H9 (cell line): ENCODE measurements around the gene SLC48A1. TPM values are rescaled to one million over a fixed set of nuclear protein-coding genes. Genes with fewer than 3 reads are reported as not detected.

Source experiments
- DNase-seq: peaks from one replicate; pipeline ENCODE4 v3.0.0-alpha.2; 2017
- H2AFZ ChIP-seq: one replicate; pipeline ENCODE4 v1.6.1; 2013; ENCODE audit warnings: mild to moderate bottlenecking, low read length, control low read depth, moderate library complexity
- H2AK5ac ChIP-seq: 2 replicates; pipeline ENCODE4 v1.6.1; 2013; ENCODE audit warnings: low read length, control low read depth, mixed read lengths; ENCODE audit not compliant: insufficient read length
- H2BK120ac ChIP-seq: one replicate; pipeline ENCODE4 v1.6.1; 2013; ENCODE audit warnings: low read depth, mild to moderate bottlenecking, low read length, control low read depth, inconsistent platforms; ENCODE audit not compliant: poor library complexity, severe bottlenecking
- H2BK12ac ChIP-seq: 2 replicates; pipeline ENCODE4 v1.6.1; 2013; ENCODE audit warnings: low read length, control low read depth, mixed read lengths, low read depth; ENCODE audit not compliant: insufficient read length
- H2BK15ac ChIP-seq: 2 replicates; pipeline ENCODE4 v1.6.1; 2013; ENCODE audit warnings: low read depth, low read length, control low read depth
- H2BK20ac ChIP-seq: one replicate; pipeline ENCODE4 v1.6.1; 2013; ENCODE audit warnings: low read depth, mild to moderate bottlenecking, low read length, control low read depth, inconsistent platforms; ENCODE audit not compliant: poor library complexity, severe bottlenecking
- H2BK5ac ChIP-seq: 2 replicates; pipeline ENCODE4 v1.6.1; 2013; ENCODE audit warnings: low read length, control low read depth, mixed read lengths; ENCODE audit not compliant: insufficient read length
- H3K14ac ChIP-seq: 2 replicates; pipeline ENCODE4 v1.6.1; 2013; ENCODE audit warnings: low read length, control low read depth; ENCODE audit not compliant: insufficient read depth
- H3K18ac ChIP-seq: 2 replicates; pipeline ENCODE4 v1.6.1; 2013; ENCODE audit warnings: low read depth, mild to moderate bottlenecking, mixed read lengths, low read length, control low read depth; ENCODE audit not compliant: insufficient read length
- H3K23ac ChIP-seq: 2 replicates; pipeline ENCODE4 v1.6.1; 2013; ENCODE audit warnings: low read length, control low read depth, mixed read lengths, low read depth; ENCODE audit not compliant: insufficient read length
- H3K23me2 ChIP-seq: 2 replicates; pipeline ENCODE4 v1.6.1; 2013; ENCODE audit warnings: low read depth, mild to moderate bottlenecking, mixed read lengths, low read length, control low read depth; ENCODE audit not compliant: insufficient read length, poor library complexity, severe bottlenecking
- H3K27ac ChIP-seq: 2 replicates; pipeline ENCODE4 v1.5.1; 2013; ENCODE audit warnings: low read length, control low read depth, mixed read lengths, low read depth; ENCODE audit not compliant: insufficient read length
- H3K27me3 ChIP-seq: 2 replicates; pipeline ENCODE4 v1.6.1; 2013; ENCODE audit warnings: low read length, control low read depth, inconsistent platforms; ENCODE audit not compliant: insufficient read depth
- H3K4ac ChIP-seq: 2 replicates; pipeline ENCODE4 v1.6.1; 2013; ENCODE audit warnings: low read depth, mild to moderate bottlenecking, control low read depth, inconsistent platforms, low read length, moderate library complexity
- H3K4me1 ChIP-seq: 2 replicates; pipeline ENCODE4 v1.6.1; 2013; ENCODE audit warnings: low read length, control low read depth, inconsistent platforms; ENCODE audit not compliant: insufficient read depth
- H3K4me2 ChIP-seq: 2 replicates; pipeline ENCODE4 v1.6.1; 2013; ENCODE audit warnings: low read length, control low read depth, mixed read lengths; ENCODE audit not compliant: insufficient read length, insufficient read depth
- H3K56ac ChIP-seq: 2 replicates; pipeline ENCODE4 v1.6.1; 2013; ENCODE audit warnings: low read depth, mild to moderate bottlenecking, mixed read lengths, low read length, control low read depth; ENCODE audit not compliant: insufficient read length
- H3K79me1 ChIP-seq: 2 replicates; pipeline ENCODE4 v1.6.1; 2013; ENCODE audit warnings: low read depth, mild to moderate bottlenecking, moderate library complexity, low read length, control low read depth, inconsistent platforms; ENCODE audit not compliant: insufficient read depth, poor library complexity, severe bottlenecking
- H3K79me2 ChIP-seq: 2 replicates; pipeline ENCODE4 v1.6.1; 2013; ENCODE audit warnings: low read length, control low read depth, inconsistent platforms; ENCODE audit not compliant: insufficient read depth
- H3K9ac ChIP-seq: 2 replicates; pipeline ENCODE4 v1.6.1; 2013; ENCODE audit warnings: low read length, control low read depth, mixed read lengths; ENCODE audit not compliant: insufficient read length; ENCODE audit errors: extremely low read depth
- H3K9me3 ChIP-seq: one replicate; pipeline ENCODE4 v1.6.1; 2013; ENCODE audit warnings: low read depth, low read length, inconsistent platforms; ENCODE audit not compliant: control insufficient read depth
- H3T11ph ChIP-seq: one replicate; pipeline ENCODE4 v1.6.1; 2013; ENCODE audit warnings: mild to moderate bottlenecking, low read length, control low read depth, inconsistent platforms
- H4K20me1 ChIP-seq: one replicate; pipeline ENCODE4 v1.6.1; 2013; ENCODE audit not compliant: control insufficient read depth, insufficient read length, insufficient read depth
- H4K5ac ChIP-seq: 2 replicates; pipeline ENCODE4 v1.6.1; 2013; ENCODE audit warnings: low read depth, mild to moderate bottlenecking, mixed read lengths, low read length, control low read depth; ENCODE audit not compliant: insufficient read length
- H4K8ac ChIP-seq: replicated peaks from 2 replicates; pipeline ENCODE4 v1.6.1; 2013; ENCODE audit warnings: low read length, control low read depth, mixed read lengths, low read depth; ENCODE audit not compliant: insufficient read length
- H4K91ac ChIP-seq: 2 replicates; pipeline ENCODE4 v1.6.1; 2013; ENCODE audit warnings: low read depth, mild to moderate bottlenecking, moderate library complexity, mixed read lengths, low read length, control low read depth; ENCODE audit not compliant: insufficient read length
- H3K27ac Mint-ChIP-seq, 3 experiments: 2 replicates in 2 of 3; 3 replicates in 1 of 3; pipeline ENCODE4 v1.8.0; 2020 to 2021; ENCODE audit warnings: mixed read lengths in 3 of 3, mild to moderate bottlenecking in 1 of 3, moderate library complexity in 1 of 3
- H3K27me3 Mint-ChIP-seq: 2 replicates; pipeline ENCODE4 v1.8.0; 2021; ENCODE audit warnings: low read depth, mild to moderate bottlenecking, moderate library complexity, mixed read lengths
- H3K36me3 Mint-ChIP-seq, 3 experiments: 2 replicates in 2 of 3; 3 replicates in 1 of 3; pipeline ENCODE4 v1.8.0; 2020 to 2021; ENCODE audit warnings: low read depth in 3 of 3, mixed read lengths in 3 of 3; ENCODE audit not compliant: insufficient read depth in 1 of 3
- H3K4me1 Mint-ChIP-seq, 2 experiments: 2 replicates each; pipeline ENCODE4 v1.8.0; 2020; ENCODE audit warnings: mixed read lengths in 2 of 2
- H3K4me3 Mint-ChIP-seq, 2 experiments: 2 replicates in 1 of 2; 3 replicates in 1 of 2; pipeline ENCODE4 v1.8.0; 2020 to 2021; ENCODE audit warnings: mild to moderate bottlenecking in 2 of 2, mixed read lengths in 2 of 2, moderate library complexity in 1 of 2
- H3K9me3 Mint-ChIP-seq, 2 experiments: 2 replicates in 1 of 2; 3 replicates in 1 of 2; pipeline ENCODE4 v1.8.0; 2020; ENCODE audit warnings: mild to moderate bottlenecking in 2 of 2, mixed read lengths in 2 of 2, moderate library complexity in 1 of 2
- WGBS: extraction: QIAGEN DNeasy Blood & Tissue Kit; methylation state at CpG from one replicate; pipeline ENCODE4 v1.1.7; 2013; ENCODE audit warnings: missing lambda C conversion rate, low lambda C conversion rate, mixed read lengths; ENCODE audit not compliant: insufficient read length; ENCODE audit errors: extremely low coverage; 5-methylcytosine and 5-hydroxymethylcytosine counted together
- total RNA-seq: library from RNA; stranded (reverse); gene quantifications from 2 replicates; pipeline ENCODE4 v1.2.1, GENCODE V29; 2021
- TF ChIP-seq, protein P1 (sequence below): fragments of 200-600 bp; sonication (generic); conservative IDR thresholded peaks from 3 replicates; pipeline ENCODE4 v1.8.0; 2021; ENCODE audit warnings: antibody characterized with exemption, mild to moderate bottlenecking

SLC48A1 gene
- total RNA-seq, 1 experiment from 2014 or later: 10.6 TPM

GRCh38 chr12:47752121-47752520, 20.9 kb upstream of the SLC48A1 start:
- no peaks in the 10 kb centered on the region for H3K27me3 Mint-ChIP-seq
- H3K4me1 Mint-ChIP-seq: peaks cover 17 to 18% of the 10 kb centered on the region in 2 experiments
- no peaks in the 10 kb centered on the region for H3K79me1 ChIP-seq
- no peaks in the 10 kb centered on the region for H3K79me2 ChIP-seq
- H4K20me1 ChIP-seq: no peaks in the 10 kb centered on the region
- peak overlapping the region in 1 of 3 experiments; percentile 64; a peak in 2 of 7 replicates for H3K27ac Mint-ChIP-seq
- H3K18ac ChIP-seq: no peak overlapping the region
- H2BK20ac ChIP-seq: no peak overlapping the region
- H3K14ac ChIP-seq: no peak overlapping the region
- no peaks in the 10 kb centered on the region for H3K9me3 Mint-ChIP-seq
- H2BK12ac ChIP-seq: no peak overlapping the region
- no peak for DNase-seq
- H4K91ac ChIP-seq: no peak overlapping the region
- TF ChIP-seq, protein P1, sequence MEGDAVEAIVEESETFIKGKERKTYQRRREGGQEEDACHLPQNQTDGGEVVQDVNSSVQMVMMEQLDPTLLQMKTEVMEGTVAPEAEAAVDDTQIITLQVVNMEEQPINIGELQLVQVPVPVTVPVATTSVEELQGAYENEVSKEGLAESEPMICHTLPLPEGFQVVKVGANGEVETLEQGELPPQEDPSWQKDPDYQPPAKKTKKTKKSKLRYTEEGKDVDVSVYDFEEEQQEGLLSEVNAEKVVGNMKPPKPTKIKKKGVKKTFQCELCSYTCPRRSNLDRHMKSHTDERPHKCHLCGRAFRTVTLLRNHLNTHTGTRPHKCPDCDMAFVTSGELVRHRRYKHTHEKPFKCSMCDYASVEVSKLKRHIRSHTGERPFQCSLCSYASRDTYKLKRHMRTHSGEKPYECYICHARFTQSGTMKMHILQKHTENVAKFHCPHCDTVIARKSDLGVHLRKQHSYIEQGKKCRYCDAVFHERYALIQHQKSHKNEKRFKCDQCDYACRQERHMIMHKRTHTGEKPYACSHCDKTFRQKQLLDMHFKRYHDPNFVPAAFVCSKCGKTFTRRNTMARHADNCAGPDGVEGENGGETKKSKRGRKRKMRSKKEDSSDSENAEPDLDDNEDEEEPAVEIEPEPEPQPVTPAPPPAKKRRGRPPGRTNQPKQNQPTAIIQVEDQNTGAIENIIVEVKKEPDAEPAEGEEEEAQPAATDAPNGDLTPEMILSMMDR: no peak
- H3K27ac ChIP-seq: no peak overlapping the region
- H3K4ac ChIP-seq: no peak overlapping the region
- no peaks in the 10 kb centered on the region for H3K27me3 ChIP-seq
- H2BK120ac ChIP-seq: no peak overlapping the region
- H4K5ac ChIP-seq: no peak overlapping the region
- peaks cover 17% of the 10 kb centered on the region for H3K4me1 ChIP-seq
- no peaks in the 10 kb centered on the region for H3K23me2 ChIP-seq
- H2BK5ac ChIP-seq: no peak overlapping the region
- H3K56ac ChIP-seq: no peak overlapping the region
- no peak overlapping the region for H3K9ac ChIP-seq
- no peak overlapping the region for H3K4me2 ChIP-seq
- no peak overlapping the region for H2AK5ac ChIP-seq
- H3K4me3 Mint-ChIP-seq: no peak overlapping the region
- peaks cover 0 to 9% (median 4%) of the 10 kb centered on the region in 3 experiments; a peak in 5 of 7 replicates for H3K36me3 Mint-ChIP-seq
- H2BK15ac ChIP-seq: no peak overlapping the region
- no CpG with 5 or more reads among the region's 4 CpGs for WGBS
- H3K23ac ChIP-seq: no peak overlapping the region
- no peak overlapping the region for H4K8ac ChIP-seq
- no peak overlapping the region for H2AFZ ChIP-seq
- H3T11ph ChIP-seq: no peak overlapping the region
- no peaks in the 10 kb centered on the region for H3K9me3 ChIP-seq
